COR-L47 (cell line): ENCODE results near the gene MCRIP1.

ENCODE experiments used
- DNase-seq: peaks from one replicate; lab custom pipeline; 2025; lab: John Stamatoyannopoulos, UW

Gene MCRIP1

GRCh38 chr17:81803728-81804558 is 29.1 kb downstream of the MCRIP1 start, which contains the start of gene GCGR:
TSS of gene GCGR (plus strand) at chr17:81804150. CDS start at chr17:81809019, 4,869 bp downstream.
- no peak for DNase-seq

GRCh38 chr17:81802856-81803643 is 30.0 kb downstream of the MCRIP1 start:
- DNase-seq: no peak

DNA sequence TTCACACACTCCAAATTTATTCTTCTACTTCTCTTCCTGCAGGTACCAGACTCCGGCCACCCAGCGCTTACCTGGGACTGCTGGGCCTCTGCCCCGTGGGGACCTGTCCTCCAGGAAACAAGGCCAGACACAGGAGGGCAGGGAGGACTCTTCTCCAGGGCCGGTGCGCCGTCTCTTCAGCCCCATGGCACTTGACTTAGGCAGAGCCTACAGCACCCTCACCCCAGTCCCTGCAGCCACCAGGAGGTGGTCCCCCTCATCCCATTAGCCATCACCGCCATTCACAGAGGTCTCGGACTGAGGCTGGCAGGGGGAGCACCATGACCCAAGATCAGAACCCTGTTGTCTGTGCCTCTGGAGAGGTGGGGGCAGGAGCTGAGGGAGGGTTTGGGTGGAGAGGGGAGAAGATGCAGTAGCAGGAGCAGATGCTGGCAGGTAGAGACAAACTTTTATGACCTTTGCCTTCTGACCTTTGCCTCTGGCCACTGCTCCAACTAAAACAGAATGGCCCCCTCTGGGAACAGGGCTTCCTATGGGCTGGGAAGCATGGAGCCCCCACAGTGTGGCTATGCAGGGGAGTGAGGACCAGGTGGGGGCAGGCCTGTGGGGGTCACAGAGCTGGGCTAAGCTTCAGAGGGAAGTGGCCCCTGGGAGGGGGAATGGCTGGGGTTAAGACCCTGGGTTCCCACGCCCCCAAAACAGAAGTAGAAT is 30.9 kb downstream of the MCRIP1 start:
- DNase-seq: no peak

DNA sequence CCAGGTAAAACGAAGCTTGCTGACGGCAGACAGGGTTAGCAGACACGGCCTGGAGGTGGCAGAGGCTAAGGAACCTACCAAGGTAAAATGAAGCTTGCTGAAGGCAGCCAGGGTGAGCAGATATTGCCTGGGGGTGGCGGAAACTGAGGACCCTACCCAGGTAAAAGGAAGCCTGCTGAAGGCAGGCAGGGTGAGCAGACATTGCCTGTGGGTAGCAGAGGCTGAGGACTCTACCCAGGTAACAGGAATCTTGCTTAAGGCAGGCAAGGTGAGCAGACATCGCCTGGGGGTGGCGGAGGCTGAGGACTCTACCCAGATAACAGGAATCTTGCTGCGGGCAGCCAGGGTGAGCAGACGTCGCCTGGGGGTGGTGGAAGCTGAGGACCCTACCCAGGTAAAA is 31.8 kb downstream of the MCRIP1 start:
- DNase-seq: no peak

DNA sequence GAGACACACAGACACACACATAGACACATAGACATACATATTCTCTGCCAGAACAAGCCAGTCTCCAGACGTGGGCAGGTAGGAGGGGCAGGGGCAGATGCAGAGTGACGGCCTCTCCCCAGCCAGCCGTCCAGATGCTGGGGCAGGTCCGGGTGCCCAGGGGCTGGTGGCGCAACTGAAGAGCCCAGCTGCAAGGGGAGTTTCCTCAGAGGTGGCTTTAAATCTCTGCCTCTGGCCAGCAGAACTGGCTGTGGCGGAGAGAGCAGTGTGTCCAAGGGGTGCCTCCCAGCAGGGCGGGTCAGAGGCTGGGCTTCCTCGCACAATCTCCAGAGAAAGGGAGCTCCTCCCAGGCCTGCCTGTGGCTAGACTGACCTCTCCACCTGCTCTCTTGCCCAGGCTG is 38.6 kb downstream of the MCRIP1 start:
- DNase-seq: no peak

DNA sequence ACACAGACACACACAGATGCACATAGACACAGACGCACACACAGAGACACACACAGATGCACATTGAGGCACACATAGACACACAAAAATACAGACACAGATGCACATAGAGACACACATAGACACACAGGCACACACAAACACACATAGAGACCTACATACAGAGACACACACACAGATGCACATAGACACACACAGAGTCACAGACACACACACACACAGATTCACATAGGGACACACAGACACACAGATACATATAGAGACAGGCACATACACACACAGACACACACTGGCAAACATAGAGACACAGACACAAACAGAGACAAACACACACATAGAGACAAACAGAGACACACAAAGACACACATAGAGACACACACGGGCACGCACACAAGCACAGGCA is 39.0 kb downstream of the MCRIP1 start:
- no peak for DNase-seq

DNA sequence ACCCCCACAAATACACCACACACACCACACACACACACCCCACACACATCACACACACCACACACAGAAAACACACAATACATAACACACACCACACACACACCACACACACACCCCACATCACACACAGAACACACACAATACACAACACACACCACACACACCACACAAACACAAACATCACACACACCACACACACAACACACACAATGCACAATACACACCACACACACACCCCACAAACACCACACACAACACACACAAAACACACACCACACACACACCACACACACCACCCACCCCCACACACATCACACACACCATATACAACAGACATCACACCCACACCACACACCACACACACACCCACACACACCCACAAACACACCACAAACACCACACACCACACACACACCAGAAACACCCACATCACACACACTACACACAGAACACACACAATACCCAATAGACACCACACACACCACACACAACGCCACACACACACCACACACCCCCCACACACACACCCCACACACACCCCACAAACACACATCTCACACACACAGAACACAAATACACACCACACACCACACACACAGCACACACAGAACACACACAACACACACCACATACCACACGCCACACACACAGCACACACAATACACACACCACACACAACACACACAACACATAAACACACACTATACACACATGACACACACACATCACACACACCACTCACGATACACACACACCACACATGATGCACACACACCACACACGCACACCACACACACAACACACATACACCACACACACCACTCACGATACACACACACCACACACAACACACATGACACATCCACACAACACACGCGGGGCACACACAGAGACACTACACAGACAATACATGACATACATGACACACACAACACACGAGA is 40.1 kb downstream of the MCRIP1 start:
- DNase-seq: no peak
